Left lung (tissue), 10 donors: ENCODE measurements around the gene NEB. TPM values are rescaled to one million over a fixed set of nuclear protein-coding genes. Genes with fewer than 3 reads are reported as not detected.

Source experiments
- ATAC-seq: fragments of 200-7000 bp; cut with Tn5 transposase; one replicate; pipeline ENCODE4 v1.9.1; 2020; ENCODE audit warnings: moderate library complexity
- DNase-seq, 4 donors: peaks; one replicate each; pipeline ENCODE4 v3.0.0-alpha.2; 2013 to 2020
- H3K27ac ChIP-seq, 2 donors: fragments of 200-600 bp; sonication (generic) in 1 of 2; one replicate each; pipeline versions ENCODE4 v1.5.0 to v1.8.0; 2020 to 2021
- H3K27me3 ChIP-seq, 2 donors: fragments of 200-600 bp; sonication (generic) in 1 of 2; one replicate each; pipeline versions ENCODE4 v1.5.0 to v1.8.0; 2020 to 2021
- H3K36me3 ChIP-seq, 2 donors: fragments of 200-600 bp; sonication (generic) in 1 of 2; one replicate each; pipeline versions ENCODE4 v1.5.0 to v1.8.0; 2020 to 2021
- H3K4me1 ChIP-seq, 2 donors: fragments of 200-600 bp; one replicate each; pipeline ENCODE4 v1.8.0; 2021
- H3K4me3 ChIP-seq, 2 donors: fragments of 200-600 bp; sonication (generic) in 1 of 2; one replicate each; pipeline versions ENCODE4 v1.5.0 to v1.8.0; 2020 to 2021; ENCODE audit warnings: mild to moderate bottlenecking in 1 of 2
- H3K9me3 ChIP-seq, 2 donors: fragments of 200-600 bp; sonication (generic) in 1 of 2; one replicate each; pipeline versions ENCODE4 v1.5.0 to v1.8.0; 2020 to 2021
- intact Hi-C, 2 donors: fragments of 100-400 bp; cut with DNase I; formaldehyde crosslinking; loops; one replicate each; pipeline versions ENCODE4 v1.11.2 to v1.14.2; 2022
- polyA plus RNA-seq, 6 donors: library from polyadenylated mRNA; unstranded; fragments of 120-200 nt; gene quantifications; one replicate each; pipeline ENCODE4 v1.2.1, GENCODE V29; 2013; ENCODE audit not compliant: insufficient read length in 6 of 6
- total RNA-seq, 2 donors: library from RNA; stranded (reverse); fragmentation: NEBNext Ultra II Directional; extraction: Animal tissue kit (Norgen Biotek cat#: 25700); gene quantifications; one replicate each; pipeline ENCODE4 v1.2.1, GENCODE V29; 2021
- TF ChIP-seq, protein P1 (sequence below), 2 donors: fragments of 200-600 bp; sonication (generic) in 1 of 2; IDR thresholded peaks; one replicate each; pipeline versions ENCODE4 v1.5.0 to v1.8.0; 2021; ENCODE audit warnings: antibody characterized with exemption in 2 of 2
- donor health status: DM: no; HTN: yes; CAD: no.
- donor health status: DM: no; HTN: no; CAD: no.

The NEB gene
- total and polyA plus RNA-seq, 8 donors = 1.3 to 9.7 (median 6.6) TPM

DNA sequence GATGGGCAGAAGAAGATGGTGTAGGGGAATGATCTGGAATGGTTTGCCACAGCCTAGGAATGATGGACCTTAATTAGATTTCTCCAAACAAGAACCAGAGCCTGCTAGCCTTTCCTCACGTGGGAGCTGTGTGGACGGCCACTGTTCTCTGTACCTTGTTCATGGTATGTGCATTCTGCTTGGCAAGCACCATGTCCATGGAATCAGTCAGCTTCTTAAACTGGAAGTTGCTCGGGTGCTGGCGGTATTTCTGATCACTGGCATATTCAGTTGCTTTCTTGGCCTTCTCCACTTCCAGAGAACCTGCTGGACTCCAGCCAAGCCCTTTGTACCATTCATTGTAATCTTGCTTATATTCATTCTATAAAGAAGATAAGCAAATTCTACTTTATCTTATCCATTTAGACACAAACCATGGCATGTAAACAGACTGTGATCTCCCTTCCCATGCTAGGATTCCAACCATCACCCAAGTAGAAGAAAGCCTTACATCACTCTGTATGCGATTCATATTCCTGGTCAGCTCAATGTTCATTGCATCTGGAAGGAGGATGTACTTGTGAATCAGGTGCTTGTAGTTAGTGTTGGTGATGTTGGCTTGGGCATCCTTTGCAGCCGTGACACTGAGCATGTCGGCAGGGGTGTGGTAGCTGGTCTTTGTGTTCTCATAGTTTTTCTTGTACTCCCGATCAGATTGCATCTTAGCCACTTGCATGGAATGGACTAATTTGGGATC lies 78.4 kb downstream of the NEB start:
- ATAC-seq = no peak
- Histone ChIP-seq H3K36me3 (no peaks in the 10 kb centered on the region), H3K4me3 (no peak overlapping the region), H3K9me3 (no peaks in the 10 kb centered on the region), H3K27me3 (no peaks in the 10 kb centered on the region), H3K27ac (no peak overlapping the region), H3K4me1 (no peaks in the 10 kb centered on the region)
- TF ChIP-seq, protein P1, sequence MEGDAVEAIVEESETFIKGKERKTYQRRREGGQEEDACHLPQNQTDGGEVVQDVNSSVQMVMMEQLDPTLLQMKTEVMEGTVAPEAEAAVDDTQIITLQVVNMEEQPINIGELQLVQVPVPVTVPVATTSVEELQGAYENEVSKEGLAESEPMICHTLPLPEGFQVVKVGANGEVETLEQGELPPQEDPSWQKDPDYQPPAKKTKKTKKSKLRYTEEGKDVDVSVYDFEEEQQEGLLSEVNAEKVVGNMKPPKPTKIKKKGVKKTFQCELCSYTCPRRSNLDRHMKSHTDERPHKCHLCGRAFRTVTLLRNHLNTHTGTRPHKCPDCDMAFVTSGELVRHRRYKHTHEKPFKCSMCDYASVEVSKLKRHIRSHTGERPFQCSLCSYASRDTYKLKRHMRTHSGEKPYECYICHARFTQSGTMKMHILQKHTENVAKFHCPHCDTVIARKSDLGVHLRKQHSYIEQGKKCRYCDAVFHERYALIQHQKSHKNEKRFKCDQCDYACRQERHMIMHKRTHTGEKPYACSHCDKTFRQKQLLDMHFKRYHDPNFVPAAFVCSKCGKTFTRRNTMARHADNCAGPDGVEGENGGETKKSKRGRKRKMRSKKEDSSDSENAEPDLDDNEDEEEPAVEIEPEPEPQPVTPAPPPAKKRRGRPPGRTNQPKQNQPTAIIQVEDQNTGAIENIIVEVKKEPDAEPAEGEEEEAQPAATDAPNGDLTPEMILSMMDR (IDR thresholded peaks at IDR 0.05) = no peak
- intact Hi-C loops = no loop called here
- DNase-seq = no peak

DNA sequence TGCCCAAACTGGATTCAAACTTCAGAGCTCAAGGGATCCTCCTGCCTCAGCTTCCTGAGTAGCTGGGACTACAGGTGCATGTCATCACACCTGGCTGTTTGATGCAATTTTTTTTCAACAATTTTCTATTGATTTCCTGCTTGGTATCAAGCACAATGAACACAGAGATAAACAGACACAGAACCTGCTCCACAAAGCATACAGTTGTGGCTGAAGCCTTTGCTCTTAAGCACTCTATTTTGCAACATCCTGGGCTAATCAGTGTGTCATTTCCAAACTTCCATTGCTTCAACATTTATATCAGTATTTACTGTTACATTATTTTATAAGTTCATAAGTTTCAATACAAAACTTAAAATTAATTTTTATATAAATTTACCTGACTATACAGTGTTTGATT lies 79.4 kb downstream of the NEB start:
- Histone ChIP-seq H3K27me3 (no peaks in the 10 kb centered on the region), H3K4me1 (no peaks in the 10 kb centered on the region), H3K27ac (no peak overlapping the region), H3K9me3 (no peaks in the 10 kb centered on the region), H3K36me3 (no peaks in the 10 kb centered on the region), H3K4me3 (no peak overlapping the region)
- TF ChIP-seq, protein P1 (IDR thresholded peaks at IDR 0.05) = no peak
- ATAC-seq (no peak), DNase-seq (no peak)
- intact Hi-C loops = no loop called here

DNA sequence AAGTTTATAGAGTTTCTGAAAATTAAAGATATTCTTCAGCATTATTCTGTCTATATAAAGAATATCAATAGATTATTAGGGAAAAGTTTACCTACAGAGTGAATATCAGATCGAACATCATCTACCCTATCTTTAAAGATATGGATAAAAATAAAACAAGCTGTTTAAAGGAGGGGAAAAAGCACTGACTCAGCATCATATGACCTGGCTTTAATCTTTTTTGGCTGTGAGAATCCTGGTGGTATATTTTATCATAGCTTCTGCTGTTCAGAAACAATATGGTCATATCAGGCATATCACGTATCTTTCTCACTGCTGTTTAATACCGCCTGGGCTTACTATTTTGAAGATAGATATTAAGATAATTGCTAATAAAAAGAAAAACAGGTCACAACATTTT lies 80.2 kb downstream of the NEB start:
- ATAC-seq (no peak), DNase-seq (no peak)
- Histone ChIP-seq H3K36me3 (no peaks in the 10 kb centered on the region), H3K4me1 (no peaks in the 10 kb centered on the region), H3K27me3 (no peaks in the 10 kb centered on the region), H3K4me3 (no peak overlapping the region), H3K27ac (no peak overlapping the region), H3K9me3 (no peaks in the 10 kb centered on the region)
- intact Hi-C loops = no loop called here
- TF ChIP-seq, protein P1 (IDR thresholded peaks at IDR 0.05) = no peak

DNA sequence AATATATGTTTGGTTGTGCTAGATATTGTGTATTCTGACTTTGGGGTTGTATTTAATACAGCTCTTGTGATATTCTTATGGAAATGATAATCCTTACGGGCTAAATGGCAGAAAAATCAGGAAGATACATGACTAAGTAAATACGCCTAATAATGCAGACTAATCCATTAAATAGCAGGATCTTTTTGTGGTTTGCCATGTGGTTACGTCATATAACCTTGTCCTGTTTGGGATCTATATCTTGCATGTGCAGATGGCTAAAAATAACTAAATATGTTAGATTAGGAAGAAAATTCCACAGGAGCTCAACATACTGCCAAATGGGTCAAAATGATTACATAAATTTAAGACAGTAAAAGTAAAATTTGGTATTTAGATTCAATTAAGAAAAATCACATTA lies 83.0 kb downstream of the NEB start:
- TF ChIP-seq, protein P1 (IDR thresholded peaks at IDR 0.05) = no peak
- intact Hi-C loops = no loop called here

DNA sequence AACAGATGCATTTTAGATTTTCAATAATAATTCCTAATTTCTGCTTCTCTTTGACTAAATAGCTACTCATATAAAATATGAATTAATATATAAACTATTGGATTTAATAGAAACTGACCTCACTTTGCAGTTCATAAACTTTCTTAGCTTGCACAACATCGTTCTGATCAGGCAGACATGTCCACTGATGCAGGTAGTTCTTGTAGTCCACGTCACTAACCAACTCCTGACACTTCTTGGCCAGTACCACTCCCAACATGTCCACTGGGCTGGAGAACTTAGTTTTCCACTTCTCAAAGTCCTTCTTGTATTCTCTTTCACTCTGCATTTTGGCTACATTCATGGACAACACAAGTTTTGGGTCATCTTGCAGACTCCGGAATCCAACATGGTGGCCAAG lies 83.8 kb downstream of the NEB start:
- Histone ChIP-seq H3K4me3 (no peak overlapping the region), H3K36me3 (no peaks in the 10 kb centered on the region), H3K4me1 (peaks cover 0 to 4% of the 10 kb centered on the region in 2 donors), H3K9me3 (peaks cover 0 to 7% of the 10 kb centered on the region in 2 donors), H3K27me3 (no peaks in the 10 kb centered on the region), H3K27ac (no peak overlapping the region)
- intact Hi-C loops = no loop called here
- ATAC-seq (no peak), DNase-seq (no peak)
- TF ChIP-seq, protein P1 (IDR thresholded peaks at IDR 0.05) = no peak

More for the DNA sequence above, 83.0 kb downstream of the NEB start:
- DNase-seq = no peak
- peaks cover 0 to 4% of the 10 kb centered on the region in 2 donors for H3K4me1 ChIP-seq
- H3K36me3 ChIP-seq = no peaks in the 10 kb centered on the region
- ATAC-seq = no peak
- H3K27ac ChIP-seq = no peak overlapping the region
- H3K4me3 ChIP-seq = no peak overlapping the region
- H3K9me3 ChIP-seq = peaks cover 0 to 7% of the 10 kb centered on the region in 2 donors
- H3K27me3 ChIP-seq = no peaks in the 10 kb centered on the region
